Measurements from ENCODE around the gene WNT3. TPM values are rescaled to one million over a fixed set of nuclear protein-coding genes. Genes with fewer than 3 reads are reported as not detected.

WNT3 gene
- total and polyA plus RNA-seq, 2 donors (not counting 3 experiments of a cell fraction or from before 2014, with no cell fraction given), result 1.4 to 2.1 TPM

GRCh38 chr17:46717999-46718398 lies 100.5 kb downstream of the WNT3 start:
- peaks cover 10% of the 10 kb centered on the region for H3K4me1 ChIP-seq (ENCODE audit: control insufficient read depth, extremely low read depth, insufficient read depth, low read length)
- H2AFZ ChIP-seq (ENCODE audit: low read depth, low read length), result no peak overlapping the region
- H3K9me3 ChIP-seq (replicated peaks; ENCODE audit: control insufficient read depth, insufficient read depth, low read length), result no peaks in the 10 kb centered on the region
- H3K79me2 ChIP-seq (ENCODE audit: control insufficient read depth, insufficient read depth, low read length), result no peaks in the 10 kb centered on the region
- no peak overlapping the region for H3K9ac ChIP-seq (replicated peaks; ENCODE audit: extremely low read depth, insufficient read depth, low read length)
- ChIA-PET CTCF (no interaction called here), POLR2A (no interaction called here)
- DNase-seq (ENCODE audit: low read depth, low spot score) (no peak), FAIRE-seq (no peak)
- no peaks in the 10 kb centered on the region for H4K20me1 ChIP-seq (replicated peaks; ENCODE audit: control insufficient read depth, extremely low read depth, insufficient read depth, low read length)
- H3K4me3 ChIP-seq (replicated peaks in 1 of 3; ENCODE audit: insufficient read depth in 1 of 3, low read depth in 1 of 3, low read length in 3 of 3), result no peak overlapping the region
- intact Hi-C loops (cut with micrococcal nuclease) (no loop called here), dilution Hi-C loops (cut with MboI; ENCODE audit: extremely low pct_ligation_motif_present, low sequenced_read_pairs) (no loop called here)
- no peaks in the 10 kb centered on the region for H3K9me1 ChIP-seq (replicated peaks; ENCODE audit: control insufficient read depth, extremely low read depth, insufficient read depth, low read length)
- H3K36me3 ChIP-seq (ENCODE audit: control insufficient read depth in 2 of 2, extremely low read depth in 1 of 2, insufficient read depth in 2 of 2, low read length in 2 of 2), result no peaks in the 10 kb centered on the region
- TF ChIP-seq GATA2 (IDR thresholded peaks at IDR 0.05; ENCODE audit: insufficient read depth, insufficient read length, low read depth, low read length), result no peak
- TF ChIP-seq EZH2 (IDR thresholded peaks at IDR 0.05; ENCODE audit: borderline replicate concordance, low read depth, low read length, severe bottlenecking), result no peak
- no peak for TF ChIP-seq POLR2A (IDR thresholded peaks at IDR 0.05; ENCODE audit: low read depth, low read length)
- no peak for TF ChIP-seq CTCF (IDR thresholded peaks at IDR 0.05; ENCODE audit: extremely low read depth in 1 of 2, insufficient read depth in 1 of 2, low read depth in 1 of 2, low read length in 2 of 2)
- no peak for TF ChIP-seq POLR2AphosphoS5 (IDR thresholded peaks at IDR 0.05; ENCODE audit: insufficient read depth, low read depth, low read length)
- H3K4me2 ChIP-seq (ENCODE audit: insufficient read depth, low read length), result no peak overlapping the region
- no peaks in the 10 kb centered on the region for H3K27me3 ChIP-seq (ENCODE audit: control insufficient read depth in 2 of 2, insufficient read depth in 2 of 2, low read length in 2 of 2)
- no TSS peak for BruUV-seq (replicated peaks)
- no peak overlapping the region for H3K27ac ChIP-seq (ENCODE audit: insufficient read depth, low read depth, low read length)

Other genes with a start within 250 kb of the WNT3 start
- gene ARL17A, start 239.0 kb downstream of the WNT3 start, total RNA-seq, result 10.0 and 11.2 TPM in 2 replicates
- gene ARL17A, start 239.0 kb downstream of the WNT3 start, polyA plus RNA-seq, result 9.5 and 15.8 TPM in 2 replicates
- gene NSF, start 228.0 kb downstream of the WNT3 start, total RNA-seq, result 43.7 and 45.6 TPM in 2 replicates
- gene NSF, start 228.0 kb downstream of the WNT3 start, polyA plus RNA-seq, result 15.7 and 18.5 TPM in 2 replicates
- gene WNT9B, start 32.9 kb upstream of the WNT3 start, total RNA-seq, result not detected in 2 replicates
- not detected in 2 replicates for gene WNT9B, start 32.9 kb upstream of the WNT3 start, polyA plus RNA-seq
- 53.0 and 54.7 TPM in 2 replicates for gene GOSR2, start 104.5 kb upstream of the WNT3 start, total RNA-seq
- 42.9 and 48.6 TPM in 2 replicates for gene GOSR2, start 104.5 kb upstream of the WNT3 start, polyA plus RNA-seq
- not detected in 2 replicates for gene RPRML, start 160.6 kb upstream of the WNT3 start, total RNA-seq
- gene RPRML, start 160.6 kb upstream of the WNT3 start, polyA plus RNA-seq, result 0.08 and 0.16 TPM in 2 replicates

Data from endothelial cell of umbilical vein (primary cell).